ENCODE measurements around the gene GYG2.
"Not testable (repeated sequence)": the region's sequence is repeated elsewhere in the genome, so short reads cannot be mapped to it uniquely, and the experiment has no call there.

The GYG2 gene

GRCh38 chrX:2924151-2924550, 95.4 kb downstream of the GYG2 start:
- DNase-seq (ENCODE audit: low read depth): no peak
- no peak for TF ChIP-seq CTCF (conservative IDR thresholded peaks at IDR 0.05; ENCODE audit: low read depth, low read length)
- H3K4me3 ChIP-seq (ENCODE audit: low read depth, low read length): no peak overlapping the region

GRCh38 chrX:2926255-2926654, 97.5 kb downstream of the GYG2 start:
- not testable (repeated sequence) for DNase-seq (ENCODE audit: low read depth); H3K4me3 ChIP-seq (ENCODE audit: low read depth, low read length)

- no peak for TF ChIP-seq CTCF (conservative IDR thresholded peaks at IDR 0.05; ENCODE audit: low read depth, low read length)
- DNase-seq (ENCODE audit: low read depth): no peak
- H3K4me3 ChIP-seq (ENCODE audit: low read depth, low read length): no peak overlapping the region
Measured at GRCh38 chrX:2926664-2927275, 98.0 kb downstream of the GYG2 start.

GRCh38 chrX:2928191-2928582, 99.5 kb downstream of the GYG2 start:
- DNase-seq (ENCODE audit: low read depth): no peak
- H3K4me3 ChIP-seq (ENCODE audit: low read depth, low read length): peak overlapping the region; percentile 71
- TF ChIP-seq CTCF (conservative IDR thresholded peaks at IDR 0.05; ENCODE audit: low read depth, low read length): no peak

- DNase-seq (ENCODE audit: low read depth): peak; percentile 91
- H3K4me3 ChIP-seq (ENCODE audit: low read depth, low read length): peak within 1 kb of the TSS; percentile 71
- TF ChIP-seq CTCF (conservative IDR thresholded peaks at IDR 0.05; ENCODE audit: low read depth, low read length): no peak
Measured at GRCh38 chrX:2928583-2929434, 100.1 kb downstream of the GYG2 start, which contains the start of gene ARSD. Gene ARSD, minus strand, starts transcription at chrX:2929339. Its CDS starts 64 bp downstream, at chrX:2929275.

GRCh38 chrX:2931155-2931554, 102.4 kb downstream of the GYG2 start:
- TF ChIP-seq CTCF (conservative IDR thresholded peaks at IDR 0.05; ENCODE audit: low read depth, low read length): no peak
- no peak overlapping the region for H3K4me3 ChIP-seq (ENCODE audit: low read depth, low read length)
- DNase-seq (ENCODE audit: low read depth): no peak

GRCh38 chrX:2931612-2932011, 102.9 kb downstream of the GYG2 start:
- TF ChIP-seq CTCF (conservative IDR thresholded peaks at IDR 0.05; ENCODE audit: low read depth, low read length): no peak
- H3K4me3 ChIP-seq (ENCODE audit: low read depth, low read length): no peak overlapping the region
- DNase-seq (ENCODE audit: low read depth): no peak
